ENCODE measurements around the gene DRC7.

DRC7 gene

GRCh38 chr16:57753448-57754353, 59.1 kb downstream of the DRC7 start:
- no peak for DNase-seq

- no peak for DNase-seq
Measured at GRCh38 chr16:57754354-57755060, 59.9 kb downstream of the DRC7 start.

- no peak for DNase-seq
Measured at GRCh38 chr16:57755061-57755684, 60.6 kb downstream of the DRC7 start.

GRCh38 chr16:57755726-57756423, 61.3 kb downstream of the DRC7 start:
- no peak for DNase-seq

- DNase-seq, result no peak
Measured at GRCh38 chr16:57756424-57757325, 62.1 kb downstream of the DRC7 start.

GRCh38 chr16:57757326-57757786, 62.8 kb downstream of the DRC7 start:
- peak; percentile 78 for DNase-seq

GRCh38 chr16:57757883-57758282, 63.3 kb downstream of the DRC7 start:
- DNase-seq, result no peak

- no peak for DNase-seq
Measured at GRCh38 chr16:57758331-57759117, 63.9 kb downstream of the DRC7 start.

- no peak for DNase-seq
Measured at GRCh38 chr16:57759131-57759530, 64.5 kb downstream of the DRC7 start.

GRCh38 chr16:57759541-57760356, 65.1 kb downstream of the DRC7 start:
- no peak for DNase-seq

GRCh38 chr16:57760357-57761160, 66.0 kb downstream of the DRC7 start:
- DNase-seq, result no peak

GRCh38 chr16:57761301-57761700, 66.7 kb downstream of the DRC7 start:
- DNase-seq, result no peak

GRCh38 chr16:57761957-57762356, 67.4 kb downstream of the DRC7 start:
- DNase-seq, result no peak

- DNase-seq, result no peak
Measured at GRCh38 chr16:57762365-57763040, 67.9 kb downstream of the DRC7 start.

- DNase-seq, result no peak
Measured at GRCh38 chr16:57763285-57764005, 68.8 kb downstream of the DRC7 start.

- no peak for DNase-seq
Measured at GRCh38 chr16:57764006-57764340, 69.4 kb downstream of the DRC7 start.

GRCh38 chr16:57764341-57765159, 69.9 kb downstream of the DRC7 start:
- DNase-seq, result peak; percentile 95

All from EL (cell line).